Measurements from ENCODE around the gene PREB. TPM values are rescaled to one million over a fixed set of nuclear protein-coding genes. Genes with fewer than 3 reads are reported as not detected.

The PREB gene
- total RNA-seq, 1 donor = 45.2 TPM

DNA sequence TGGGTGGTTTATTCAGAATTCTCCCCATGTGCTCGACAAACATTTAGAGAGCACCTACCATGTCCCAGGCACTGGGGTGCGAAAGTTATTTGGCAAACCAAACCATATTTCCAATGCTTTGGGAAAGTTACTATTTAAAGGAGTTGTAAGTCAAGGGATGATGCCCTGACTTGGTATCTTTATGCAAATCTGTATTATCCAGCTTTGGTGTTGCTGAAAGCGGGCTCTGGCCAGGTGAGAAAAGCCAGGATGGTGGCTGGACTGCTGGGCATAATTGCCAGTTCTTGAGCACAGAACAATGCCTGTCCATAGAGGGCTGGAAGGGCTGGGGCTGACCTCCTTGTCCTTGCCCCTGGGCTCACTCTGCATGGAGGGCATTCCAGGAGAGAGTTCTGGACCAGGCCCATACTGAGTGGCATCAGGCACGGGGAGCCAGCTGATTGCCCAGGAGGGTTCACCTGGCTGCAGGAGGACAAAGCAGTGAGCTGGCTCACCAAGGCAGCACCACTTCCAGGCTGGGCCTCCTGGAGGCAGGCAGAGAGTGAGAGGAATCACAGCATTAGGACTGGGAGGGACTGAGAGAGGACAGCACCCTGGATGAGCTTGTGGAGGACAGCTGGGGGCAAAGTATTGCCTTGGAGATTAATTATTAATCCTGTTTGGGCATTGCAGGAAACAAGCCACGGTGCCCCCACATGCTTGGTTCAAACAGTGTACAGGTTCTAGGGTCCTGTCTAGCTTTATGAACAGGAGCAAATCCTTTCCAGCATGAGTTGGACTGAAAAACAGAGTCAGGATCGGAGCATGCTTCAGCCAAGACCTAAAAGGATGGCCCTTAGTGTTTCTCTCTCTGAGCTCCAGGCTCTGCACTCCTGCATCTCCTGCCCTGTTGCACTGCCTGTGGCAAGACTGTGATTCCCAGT, 40.7 kb downstream of the PREB start:
- H3K4me3 ChIP-seq (ENCODE audit: insufficient read depth, low read length) = no peak overlapping the region
- no peaks in the 10 kb centered on the region for H3K27me3 ChIP-seq (ENCODE audit: insufficient read depth, low read length)
- no peaks in the 10 kb centered on the region for H3K79me2 ChIP-seq (ENCODE audit: insufficient read depth, low read length)
- H3K9me3 ChIP-seq (ENCODE audit: low read depth, low read length) = no peaks in the 10 kb centered on the region
- H3K27ac ChIP-seq (ENCODE audit: low read depth, low read length) = no peak overlapping the region
- H3K36me3 ChIP-seq (ENCODE audit: insufficient read depth, low read length) = no peaks in the 10 kb centered on the region
- H2AFZ ChIP-seq (ENCODE audit: low read length) = no peak overlapping the region
- no peak overlapping the region for H3K4me2 ChIP-seq (ENCODE audit: insufficient read depth, low read length)
- no peak for TF ChIP-seq CTCF (IDR thresholded peaks at IDR 0.05; ENCODE audit: extremely low read depth, low read depth, low read length)
- peaks cover 5% of the 10 kb centered on the region for H3K4me1 ChIP-seq (ENCODE audit: insufficient read depth, low read length)
- DNase-seq (ENCODE audit: insufficient read length, low spot score, missing footprints) = peak; percentile 64
- no peaks in the 10 kb centered on the region for H4K20me1 ChIP-seq (ENCODE audit: insufficient read depth, low read length)

DNA sequence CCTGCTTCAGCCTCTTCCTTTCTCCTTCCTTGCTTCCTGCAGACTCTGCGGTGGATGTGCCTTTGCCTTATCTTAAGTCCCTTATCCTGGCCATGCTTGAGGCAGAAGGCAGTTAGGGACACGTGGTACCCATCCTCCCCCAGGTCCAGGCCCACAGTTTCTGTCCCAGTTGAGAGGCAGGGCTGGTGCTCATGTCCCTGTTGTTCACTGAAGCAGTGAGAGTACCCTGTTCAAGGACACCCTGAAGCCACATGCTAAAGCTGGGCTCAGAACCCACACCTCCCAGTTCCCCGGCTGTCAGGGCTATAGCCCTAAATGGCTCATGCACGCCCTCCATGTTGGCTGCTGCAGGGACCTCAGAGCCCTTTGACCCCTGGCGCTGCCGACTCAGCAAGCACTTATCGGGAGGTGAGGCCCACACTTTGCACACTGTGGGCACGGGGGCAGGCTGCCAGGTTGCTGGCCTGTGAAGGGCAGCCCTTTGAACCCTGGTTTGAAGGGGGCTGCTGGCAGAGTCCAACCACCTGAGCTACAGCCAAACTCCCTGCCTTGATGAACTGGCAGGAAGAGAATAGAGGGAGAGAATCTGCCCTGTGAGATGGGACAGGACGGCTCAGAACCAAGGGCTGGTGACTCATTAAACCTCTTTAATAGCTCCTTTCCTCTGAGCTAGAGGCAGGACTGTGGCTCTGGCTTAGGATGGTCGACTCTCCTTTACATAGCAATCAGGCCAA, 41.6 kb downstream of the PREB start:
- no peak overlapping the region for H3K4me2 ChIP-seq (ENCODE audit: insufficient read depth, low read length)
- TF ChIP-seq CTCF (IDR thresholded peaks at IDR 0.05; ENCODE audit: extremely low read depth, low read depth, low read length) = no peak
- no peaks in the 10 kb centered on the region for H4K20me1 ChIP-seq (ENCODE audit: insufficient read depth, low read length)
- H3K79me2 ChIP-seq (ENCODE audit: insufficient read depth, low read length) = no peaks in the 10 kb centered on the region
- no peak overlapping the region for H2AFZ ChIP-seq (ENCODE audit: low read length)
- no peaks in the 10 kb centered on the region for H3K9me3 ChIP-seq (ENCODE audit: low read depth, low read length)
- no peak overlapping the region for H3K4me3 ChIP-seq (ENCODE audit: insufficient read depth, low read length)
- no peaks in the 10 kb centered on the region for H3K27me3 ChIP-seq (ENCODE audit: insufficient read depth, low read length)
- no peaks in the 10 kb centered on the region for H3K36me3 ChIP-seq (ENCODE audit: insufficient read depth, low read length)
- peak; percentile 93 for DNase-seq (ENCODE audit: insufficient read length, low spot score, missing footprints)
- no peak overlapping the region for H3K27ac ChIP-seq (ENCODE audit: low read depth, low read length)
- peaks cover 5% of the 10 kb centered on the region for H3K4me1 ChIP-seq (ENCODE audit: insufficient read depth, low read length)

DNA sequence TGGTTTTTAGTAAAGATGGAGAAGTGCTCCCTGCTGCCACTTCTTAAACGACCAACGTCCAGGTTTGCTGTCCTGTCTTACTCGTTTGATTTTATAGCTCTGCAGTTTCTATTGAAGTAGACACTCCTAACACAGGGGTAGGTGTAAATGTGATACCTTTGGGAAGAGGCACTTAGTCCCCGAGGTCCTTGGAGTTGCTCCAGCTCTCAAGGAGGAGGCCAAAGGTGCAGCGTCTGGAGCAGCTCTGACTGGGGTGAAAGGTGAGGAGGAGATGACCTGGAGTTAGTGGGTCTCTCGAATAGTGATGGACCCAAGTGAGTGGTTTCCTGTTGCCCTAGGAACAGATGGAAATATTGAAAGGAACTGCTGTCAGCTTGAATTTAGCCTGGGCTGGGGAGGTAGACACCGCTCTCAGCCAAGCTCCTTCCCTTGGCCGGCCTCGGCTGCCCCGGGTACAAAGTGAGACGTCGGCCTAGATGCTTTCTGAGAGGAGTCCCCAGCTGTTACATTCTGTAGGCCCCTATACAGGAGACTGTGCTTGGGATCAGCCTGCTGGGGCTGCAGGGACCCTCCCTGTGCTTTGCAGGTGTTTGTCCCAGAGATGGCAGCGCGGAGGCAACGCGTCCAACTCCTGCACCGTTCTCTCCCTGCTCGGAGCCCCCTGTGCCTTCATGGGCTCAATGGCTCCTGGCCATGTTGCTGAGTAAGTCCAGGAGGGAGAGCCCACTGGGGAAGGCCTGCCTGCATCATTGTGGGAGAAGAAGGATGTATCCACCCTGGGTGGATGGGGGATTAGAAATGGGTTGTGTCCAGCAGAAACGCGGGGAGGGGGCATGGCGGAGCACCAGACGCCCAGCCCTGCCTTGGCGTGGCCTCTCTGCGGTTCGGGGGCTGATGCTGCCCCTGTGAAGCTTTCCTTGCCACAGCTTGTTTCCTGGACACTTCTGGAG, 42.4 kb downstream of the PREB start:
- Histone ChIP-seq H3K4me1 (ENCODE audit: insufficient read depth, low read length) (peaks cover 5% of the 10 kb centered on the region), H2AFZ (ENCODE audit: low read length) (no peak overlapping the region), H3K4me2 (ENCODE audit: insufficient read depth, low read length) (no peak overlapping the region), H3K27me3 (ENCODE audit: insufficient read depth, low read length) (no peaks in the 10 kb centered on the region), H3K36me3 (ENCODE audit: insufficient read depth, low read length) (no peaks in the 10 kb centered on the region), H3K4me3 (ENCODE audit: insufficient read depth, low read length) (no peak overlapping the region), H3K9me3 (ENCODE audit: low read depth, low read length) (no peaks in the 10 kb centered on the region), H4K20me1 (ENCODE audit: insufficient read depth, low read length) (no peaks in the 10 kb centered on the region), H3K79me2 (ENCODE audit: insufficient read depth, low read length) (no peaks in the 10 kb centered on the region), H3K27ac (ENCODE audit: low read depth, low read length) (no peak overlapping the region)
- no peak for TF ChIP-seq CTCF (IDR thresholded peaks at IDR 0.05; ENCODE audit: extremely low read depth, low read depth, low read length)
- peak; percentile 70 for DNase-seq (ENCODE audit: insufficient read length, low spot score, missing footprints)
